Urinary bladder (tissue), 4 donors: ENCODE data around the gene P4HB. TPM values are rescaled to one million over a fixed set of nuclear protein-coding genes. Genes with fewer than 3 reads are reported as not detected.

Experiments
- DNase-seq: peaks from one replicate; pipeline ENCODE4 v3.0.0-alpha.2; 2015; ENCODE audit errors: extremely low spot score
- H3K27ac ChIP-seq: one replicate; pipeline ENCODE4 v1.5.1; 2013; ENCODE audit warnings: low read depth, mild to moderate bottlenecking, moderate library complexity
- H3K36me3 ChIP-seq: one replicate; pipeline ENCODE4 v1.6.1; 2013; ENCODE audit warnings: mild to moderate bottlenecking, moderate library complexity; ENCODE audit not compliant: insufficient read depth
- H3K4me1 ChIP-seq: one replicate; pipeline ENCODE4 v1.6.1; 2013; ENCODE audit warnings: mild to moderate bottlenecking, moderate library complexity; ENCODE audit not compliant: insufficient read depth
- H3K4me3 ChIP-seq: one replicate; pipeline ENCODE4 v1.5.1; 2013; ENCODE audit warnings: low read depth, low read length
- WGBS: extraction: QIAGEN DNeasy Blood & Tissue Kit; methylation state at CpG from one replicate; pipeline ENCODE4 v1.1.7; 2013; 5-methylcytosine and 5-hydroxymethylcytosine counted together
- polyA plus RNA-seq: library from polyadenylated mRNA; stranded (reverse); fragments of 200-250 nt; gene quantifications from one replicate; pipeline ENCODE4 v1.2.3, GENCODE V29; 2013
- total RNA-seq: library from RNA; depleted of rRNA; stranded (reverse); fragments of >200 nt; gene quantifications from one replicate; pipeline ENCODE4 v1.2.3, GENCODE V29; 2014
- donor health status: healthy with polysubstance abuse.
- donor health status: healthy.

P4HB gene
- total and polyA plus RNA-seq, 2 donors = 262 to 367 TPM

GRCh38 chr17:81902023-81902652 lies 41.8 kb upstream of the P4HB start, which contains the start of gene NPB:
TSS of gene NPB (plus strand) at chr17:81902238. CDS start at chr17:81902278, 40 bp downstream.
- H3K4me1 ChIP-seq = no peaks in the 10 kb centered on the region
- H3K27ac ChIP-seq = no peak within 1 kb of the TSS
- WGBS = under 1% methylated on average over 79 of the region's 79 CpGs
- peaks cover 3% of the 10 kb centered on the region for H3K36me3 ChIP-seq
- peak within 1 kb of the TSS; percentile 25 for H3K4me3 ChIP-seq
- DNase-seq = no peak

- no peaks in the 10 kb centered on the region for H3K4me1 ChIP-seq
- no peak overlapping the region for H3K27ac ChIP-seq
- peaks cover 3% of the 10 kb centered on the region for H3K36me3 ChIP-seq
- no peak for DNase-seq
- WGBS = 52% methylated on average over 21 of the region's 21 CpGs
- H3K4me3 ChIP-seq = peak overlapping the region; percentile 25
Measured at GRCh38 chr17:81901167-81902022, 41.1 kb upstream of the P4HB start.

DNA sequence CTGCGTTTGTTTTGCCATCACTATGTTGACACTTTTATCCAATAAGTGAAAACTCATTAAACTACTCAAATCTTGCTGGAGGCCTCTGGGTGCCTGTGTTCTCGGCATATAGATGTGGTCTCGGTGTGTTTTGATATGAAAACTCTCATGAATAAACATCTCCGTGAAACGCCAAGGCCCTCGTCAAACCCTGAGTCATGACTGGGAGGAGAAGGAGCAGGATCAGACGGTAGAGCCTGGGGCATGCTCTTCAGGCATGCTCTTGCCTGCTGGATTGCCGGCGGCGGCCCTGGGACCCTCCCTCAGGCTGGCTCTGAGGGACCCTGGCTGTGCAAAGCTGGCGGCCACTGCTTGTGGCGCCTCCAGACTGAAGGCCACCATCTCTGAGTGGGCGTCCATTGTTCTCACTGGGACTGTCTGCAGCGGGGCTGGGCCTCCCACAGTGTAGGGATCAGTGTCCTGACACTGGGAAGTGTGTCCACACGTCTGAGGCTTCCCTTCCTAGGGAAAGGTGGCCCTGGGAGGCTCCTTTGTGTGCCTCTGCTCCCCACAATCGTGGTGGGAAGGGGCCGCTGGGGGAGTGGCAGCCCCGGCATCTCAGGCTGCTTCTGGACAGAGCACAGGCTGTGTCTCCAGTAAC lies 40.0 kb upstream of the P4HB start:
- Histone ChIP-seq H3K36me3 (peaks cover 3% of the 10 kb centered on the region), H3K4me3 (no peak overlapping the region), H3K27ac (no peak overlapping the region), H3K4me1 (no peaks in the 10 kb centered on the region)
- DNase-seq = no peak
- WGBS = 81% methylated on average over 18 of the region's 18 CpGs

DNA sequence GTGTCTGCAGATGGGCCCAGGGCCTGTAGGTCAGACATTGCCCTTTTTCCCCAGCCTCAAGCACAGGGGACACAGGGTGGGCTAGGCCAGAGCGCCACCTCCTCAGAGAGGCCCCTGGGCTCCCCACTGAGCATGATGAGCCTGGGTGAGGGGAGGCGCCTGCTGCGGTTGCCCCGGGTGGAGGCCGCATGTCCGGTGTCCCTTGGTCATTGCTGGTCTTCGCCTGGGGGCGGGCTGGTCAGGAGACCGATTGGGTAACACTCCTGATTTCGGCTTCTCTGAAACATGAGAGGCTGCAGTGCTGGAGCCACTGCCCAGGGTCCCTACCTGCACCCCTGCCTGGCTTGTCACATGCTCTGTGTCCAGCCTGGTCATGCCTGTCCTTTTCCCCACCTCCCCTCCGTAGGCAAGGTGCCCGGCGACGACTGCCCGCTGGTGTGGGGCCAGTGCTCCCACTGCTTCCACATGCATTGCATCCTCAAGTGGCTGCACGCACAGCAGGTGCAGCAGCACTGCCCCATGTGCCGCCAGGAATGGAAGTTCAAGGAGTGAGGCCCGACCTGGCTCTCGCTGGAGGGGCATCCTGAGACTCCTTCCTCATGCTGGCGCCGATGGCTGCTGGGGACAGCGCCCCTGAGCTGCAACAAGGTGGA lies 39.3 kb upstream of the P4HB start:
- WGBS = 92% methylated on average over 22 of the region's 22 CpGs
- no peak overlapping the region for H3K27ac ChIP-seq
- H3K4me3 ChIP-seq = no peak overlapping the region
- peaks cover 3% of the 10 kb centered on the region for H3K36me3 ChIP-seq
- H3K4me1 ChIP-seq = no peaks in the 10 kb centered on the region
- no peak for DNase-seq

GRCh38 chr17:81898885-81899284 lies 38.5 kb upstream of the P4HB start:
- no peak overlapping the region for H3K4me3 ChIP-seq
- no peak for DNase-seq
- 94% methylated on average over 9 of the region's 9 CpGs for WGBS
- H3K36me3 ChIP-seq = peaks cover 3% of the 10 kb centered on the region
- H3K4me1 ChIP-seq = no peaks in the 10 kb centered on the region
- no peak overlapping the region for H3K27ac ChIP-seq

DNA sequence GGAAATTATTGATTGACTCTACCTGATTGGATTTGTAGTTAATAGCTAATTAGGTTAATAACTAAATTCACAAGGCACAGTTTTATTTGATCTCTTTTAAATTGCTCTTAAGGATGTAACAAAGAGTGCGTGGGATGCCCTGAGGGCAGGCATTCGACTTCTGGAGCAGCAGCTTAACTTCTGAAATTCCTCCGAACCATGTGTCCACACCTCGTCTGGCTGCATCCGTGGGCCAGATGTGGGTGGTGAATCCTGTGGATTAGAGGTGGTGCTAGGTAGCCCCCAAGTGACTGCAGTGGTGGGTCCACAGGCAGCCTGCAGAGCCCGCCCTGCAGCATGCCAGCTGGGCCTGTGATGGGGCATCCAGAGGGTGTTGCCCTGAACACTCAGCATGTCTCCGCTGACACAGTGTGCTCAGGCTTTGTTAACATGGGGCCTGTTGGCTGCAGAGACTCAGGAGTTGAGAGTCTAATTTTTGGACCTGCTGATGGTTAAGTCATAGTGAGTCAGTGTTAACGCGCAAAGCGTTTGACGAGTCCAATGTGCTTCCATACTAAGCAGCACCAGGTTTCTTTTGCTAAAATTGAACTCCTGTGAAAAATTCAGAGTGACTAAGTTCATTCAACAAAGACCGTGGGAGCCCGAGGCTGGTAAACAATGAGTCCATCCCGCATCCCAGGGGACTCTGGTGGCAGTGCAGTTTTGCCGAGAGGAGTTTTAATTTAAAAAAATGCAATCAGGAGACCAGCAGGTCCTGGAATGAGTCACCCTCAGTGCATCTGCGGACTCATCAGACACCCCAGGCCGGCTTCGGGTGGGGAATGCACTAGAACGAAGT lies 37.9 kb upstream of the P4HB start:
- peaks cover 3% of the 10 kb centered on the region for H3K36me3 ChIP-seq
- H3K4me1 ChIP-seq = no peaks in the 10 kb centered on the region
- no peak overlapping the region for H3K27ac ChIP-seq
- DNase-seq = no peak
- no peak overlapping the region for H3K4me3 ChIP-seq
- WGBS = 92% methylated on average over 19 of the region's 19 CpGs

- DNase-seq = no peak
- WGBS = 87% methylated on average over 11 of the region's 11 CpGs
- peaks cover 3% of the 10 kb centered on the region for H3K36me3 ChIP-seq
- no peak overlapping the region for H3K27ac ChIP-seq
- no peaks in the 10 kb centered on the region for H3K4me1 ChIP-seq
- no peak overlapping the region for H3K4me3 ChIP-seq
Measured at GRCh38 chr17:81895400-81895799, 35.1 kb upstream of the P4HB start.

GRCh38 chr17:81891303-81891552 lies 30.9 kb upstream of the P4HB start:
- H3K36me3 ChIP-seq = no peaks in the 10 kb centered on the region
- WGBS = under 1% methylated on average over 40 of the region's 40 CpGs
- H3K4me1 ChIP-seq = no peaks in the 10 kb centered on the region
- DNase-seq = no peak
- peak overlapping the region; percentile 96 for H3K27ac ChIP-seq
- peak overlapping the region; percentile 98 for H3K4me3 ChIP-seq

DNA sequence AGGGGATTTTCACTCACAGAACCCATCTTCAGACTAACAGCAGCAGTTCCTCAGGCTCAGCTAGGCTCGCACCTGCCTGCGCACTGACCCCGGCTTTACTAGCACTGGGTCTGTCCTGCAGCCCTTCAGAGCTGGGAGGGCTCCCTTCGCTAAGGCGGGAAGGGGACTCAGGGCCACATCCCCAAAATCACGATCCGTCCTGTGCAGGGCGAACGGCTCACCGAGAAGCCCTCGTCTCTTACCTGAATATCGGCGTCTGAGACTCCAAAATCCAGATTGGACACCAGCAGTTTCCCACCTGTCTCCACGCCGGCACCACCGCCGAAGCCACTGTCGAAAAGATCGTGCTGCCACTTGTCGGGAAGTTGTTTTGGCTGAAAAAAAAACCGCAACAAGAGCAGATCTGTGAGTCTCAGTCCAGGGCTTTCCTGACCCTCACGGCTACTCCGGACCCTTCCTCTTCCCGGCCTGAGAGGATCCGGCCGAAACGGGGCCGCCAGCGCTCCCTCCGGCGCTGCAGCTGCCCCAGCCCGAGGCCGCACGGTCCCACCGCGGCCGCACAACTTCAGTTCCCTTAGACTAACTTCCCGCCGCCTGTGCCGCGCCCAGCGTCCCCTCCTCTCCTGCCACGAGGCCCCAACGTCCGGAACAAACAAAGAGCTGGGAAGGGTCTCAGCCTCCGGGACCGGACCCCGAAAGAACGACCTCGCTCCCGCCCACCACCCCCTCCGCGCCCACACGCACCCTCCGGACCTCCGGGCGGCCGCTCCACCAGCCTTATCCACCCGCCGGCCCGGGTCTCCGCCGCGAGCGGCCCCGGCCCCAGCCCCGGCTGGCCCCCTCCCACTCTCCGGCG lies 30.3 kb upstream of the P4HB start:
- Histone ChIP-seq H3K4me1 (no peaks in the 10 kb centered on the region), H3K4me3 (peak overlapping the region; percentile 98), H3K27ac (peak overlapping the region; percentile 96), H3K36me3 (no peaks in the 10 kb centered on the region)
- WGBS = 9% methylated on average over 69 of the region's 69 CpGs
- DNase-seq = no peak

- WGBS = 91% methylated on average over 9 of the region's 9 CpGs
- Histone ChIP-seq H3K4me1 (no peaks in the 10 kb centered on the region), H3K4me3 (no peak overlapping the region), H3K36me3 (no peaks in the 10 kb centered on the region), H3K27ac (no peak overlapping the region)
- DNase-seq = no peak
Measured at GRCh38 chr17:81889602-81890001, 29.3 kb upstream of the P4HB start.

- 91% methylated on average over 16 of the region's 16 CpGs for WGBS
Measured at GRCh38 chr17:81888988-81889595, 28.8 kb upstream of the P4HB start.

More at GRCh38 chr17:81888988-81889595, 28.8 kb upstream of the P4HB start:
- Histone ChIP-seq H3K36me3 (no peaks in the 10 kb centered on the region), H3K4me1 (no peaks in the 10 kb centered on the region), H3K27ac (no peak overlapping the region), H3K4me3 (no peak overlapping the region)
- no peak for DNase-seq
